Brain microvascular endothelial cell (primary cell): ENCODE results near the gene MDH2.
A peak's percentile ranks its signal among the peaks of the same experiment; 100 is the strongest.
"Not testable (repeated sequence)": the region's sequence is repeated elsewhere in the genome, so short reads cannot be mapped to it uniquely, and the experiment has no call there.

Experiments
- DNase-seq: peaks from one replicate; pipeline ENCODE4 v3.0.0-alpha.2; 2020
- H3K27ac ChIP-seq: fragments of 250-450 bp; sonication (Bioruptor Pico); 2 replicates; pipeline ENCODE4 v1.5.1; 2020; ENCODE audit warnings: mild to moderate bottlenecking, moderate library complexity
- H3K27me3 ChIP-seq: fragments of 250-450 bp; sonication (Bioruptor Pico); replicated peaks from 2 replicates; pipeline ENCODE4 v1.5.1; 2020; ENCODE audit warnings: mild to moderate bottlenecking
- H3K36me3 ChIP-seq: fragments of 250-450 bp; sonication (Bioruptor Pico); replicated peaks from 2 replicates; pipeline ENCODE4 v1.5.1; 2020; ENCODE audit warnings: mild to moderate bottlenecking
- H3K4me3 ChIP-seq: 2 replicates; pipeline ENCODE4 v1.5.1; 2011; ENCODE audit warnings: low read depth, mild to moderate bottlenecking, control low read depth, low read length, moderate library complexity
- in situ Hi-C: cut with HindIII; loops from 2 replicates; pipeline ENCODE4 v1.10.0; 2017; ENCODE audit warnings: low sequenced_read_pairs, low pct_ligation_motif_present
- TF ChIP-seq, protein P1 (sequence below): IDR thresholded peaks from 2 replicates; pipeline ENCODE4 v1.5.1; 2011; ENCODE audit warnings: low read depth, mild to moderate bottlenecking, moderate library complexity, low read length, control low read depth, inconsistent platforms; ENCODE audit errors: missing control alignments

Gene MDH2

DNA sequence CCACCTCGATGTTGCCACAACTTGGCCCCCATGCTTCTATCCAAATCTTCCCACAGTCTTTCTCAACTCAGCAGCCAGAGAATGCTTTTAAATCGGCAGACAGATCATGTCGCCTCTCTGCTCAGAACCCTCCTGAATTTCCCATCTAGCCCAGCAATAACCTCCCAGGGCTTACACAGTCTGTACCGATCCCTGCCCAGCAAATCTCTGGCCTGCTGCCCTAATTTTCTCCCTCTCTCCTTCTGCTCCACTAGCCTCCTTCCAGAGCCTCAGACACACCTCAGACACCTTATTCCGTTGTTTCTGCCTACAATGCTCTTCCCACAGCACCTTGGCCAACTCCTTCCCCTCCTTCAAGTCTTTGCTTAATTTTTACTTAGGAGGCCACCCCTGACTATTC is 32.3 kb downstream of the MDH2 start:
- H3K27me3 ChIP-seq = no peaks in the 10 kb centered on the region
- no peak overlapping the region for H3K4me3 ChIP-seq
- TF ChIP-seq, protein P1, sequence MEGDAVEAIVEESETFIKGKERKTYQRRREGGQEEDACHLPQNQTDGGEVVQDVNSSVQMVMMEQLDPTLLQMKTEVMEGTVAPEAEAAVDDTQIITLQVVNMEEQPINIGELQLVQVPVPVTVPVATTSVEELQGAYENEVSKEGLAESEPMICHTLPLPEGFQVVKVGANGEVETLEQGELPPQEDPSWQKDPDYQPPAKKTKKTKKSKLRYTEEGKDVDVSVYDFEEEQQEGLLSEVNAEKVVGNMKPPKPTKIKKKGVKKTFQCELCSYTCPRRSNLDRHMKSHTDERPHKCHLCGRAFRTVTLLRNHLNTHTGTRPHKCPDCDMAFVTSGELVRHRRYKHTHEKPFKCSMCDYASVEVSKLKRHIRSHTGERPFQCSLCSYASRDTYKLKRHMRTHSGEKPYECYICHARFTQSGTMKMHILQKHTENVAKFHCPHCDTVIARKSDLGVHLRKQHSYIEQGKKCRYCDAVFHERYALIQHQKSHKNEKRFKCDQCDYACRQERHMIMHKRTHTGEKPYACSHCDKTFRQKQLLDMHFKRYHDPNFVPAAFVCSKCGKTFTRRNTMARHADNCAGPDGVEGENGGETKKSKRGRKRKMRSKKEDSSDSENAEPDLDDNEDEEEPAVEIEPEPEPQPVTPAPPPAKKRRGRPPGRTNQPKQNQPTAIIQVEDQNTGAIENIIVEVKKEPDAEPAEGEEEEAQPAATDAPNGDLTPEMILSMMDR = no peak
- H3K27ac ChIP-seq = no peak overlapping the region
- DNase-seq = no peak
- in situ Hi-C loops = no loop called here
- no peaks in the 10 kb centered on the region for H3K36me3 ChIP-seq

DNA sequence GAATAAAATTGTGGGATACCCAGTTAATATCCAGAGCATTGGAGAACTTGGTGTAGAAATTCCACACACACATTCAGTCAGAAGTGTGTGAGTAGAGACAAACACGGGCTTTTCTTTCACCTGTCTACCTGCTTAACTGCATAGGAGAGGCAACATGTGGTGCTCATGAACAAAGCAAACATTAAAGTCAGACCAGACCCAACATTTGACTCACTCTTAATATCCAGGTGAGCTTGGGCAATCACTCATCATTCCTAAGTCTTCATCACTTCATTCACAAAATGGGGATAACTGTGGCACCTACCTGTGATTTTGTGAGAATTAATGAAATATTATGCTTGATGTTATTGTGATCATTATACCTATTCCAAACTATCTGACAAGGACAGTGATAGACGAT is 36.2 kb downstream of the MDH2 start:
- DNase-seq, H3K4me3 ChIP-seq, H3K27me3 ChIP-seq, in situ Hi-C loops, H3K27ac ChIP-seq, H3K36me3 ChIP-seq: not testable (repeated sequence)

- peak; percentile 14 for DNase-seq
- H3K36me3 ChIP-seq = no peaks in the 10 kb centered on the region
- H3K27me3 ChIP-seq = no peaks in the 10 kb centered on the region
- no peak overlapping the region for H3K27ac ChIP-seq
- TF ChIP-seq, protein P1 = no peak
- in situ Hi-C loops = no loop called here
- no peak overlapping the region for H3K4me3 ChIP-seq
Observed at GRCh38 chr7:76086070-76086469, 38.2 kb downstream of the MDH2 start.

DNA sequence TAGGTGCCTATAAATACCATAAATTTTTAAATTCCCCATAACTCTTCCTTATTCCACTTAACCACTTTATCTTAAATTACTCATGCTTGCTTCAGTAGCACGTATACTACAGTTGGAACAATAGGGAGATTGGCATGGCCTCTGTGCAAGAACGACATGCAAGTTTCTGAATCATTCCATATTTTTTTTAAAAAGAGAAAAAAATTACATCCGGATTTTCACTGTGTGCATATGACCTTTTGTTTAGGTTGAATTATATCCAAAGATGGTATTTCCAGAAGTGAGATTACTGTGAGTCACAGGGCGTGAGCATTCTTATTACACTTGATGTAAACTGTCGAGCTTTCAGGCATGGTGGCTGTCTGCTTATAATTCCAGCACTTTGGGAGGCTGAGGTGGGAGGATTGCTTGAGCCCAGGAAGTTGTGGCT is 39.5 kb downstream of the MDH2 start:
- H3K36me3 ChIP-seq, in situ Hi-C loops, H3K4me3 ChIP-seq, H3K27me3 ChIP-seq: not testable (repeated sequence)
- peak overlapping the region; percentile 90 for H3K27ac ChIP-seq
- peak; percentile 95 for DNase-seq

GRCh38 chr7:76089865-76090475 is 42.1 kb downstream of the MDH2 start:
- in situ Hi-C loops = no loop called here
- DNase-seq = no peak
- H3K4me3 ChIP-seq = no peak overlapping the region

GRCh38 chr7:76091506-76091905 is 43.6 kb downstream of the MDH2 start:
- in situ Hi-C loops = no loop called here
- no peaks in the 10 kb centered on the region for H3K27me3 ChIP-seq
- no peaks in the 10 kb centered on the region for H3K36me3 ChIP-seq
- no peak overlapping the region for H3K27ac ChIP-seq
- no peak overlapping the region for H3K4me3 ChIP-seq
- DNase-seq = no peak
- TF ChIP-seq, protein P1 = no peak

More at GRCh38 chr7:76089865-76090475, 42.1 kb downstream of the MDH2 start:
- no peaks in the 10 kb centered on the region for H3K36me3 ChIP-seq
- H3K27me3 ChIP-seq = no peaks in the 10 kb centered on the region
- H3K27ac ChIP-seq = no peak overlapping the region
- TF ChIP-seq, protein P1 = no peak

DNA sequence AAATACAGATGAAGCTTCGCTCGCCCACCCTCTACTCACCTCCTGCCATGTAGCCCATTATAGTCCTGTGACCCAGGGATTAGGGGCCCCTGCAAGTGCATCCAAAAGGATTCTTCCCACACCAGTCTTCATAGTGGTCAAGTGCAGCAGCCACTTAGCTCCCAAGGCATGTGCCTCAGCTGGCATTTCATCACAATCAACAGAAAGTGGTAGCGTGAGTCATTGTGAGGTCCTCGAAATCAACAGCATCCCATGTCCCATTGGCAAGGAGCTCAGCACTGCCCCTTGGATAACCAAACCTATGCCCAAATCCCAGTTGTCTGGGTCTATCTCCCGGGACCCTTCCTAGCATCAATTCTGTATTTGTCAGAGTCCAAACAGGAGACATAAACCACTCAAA is 45.6 kb downstream of the MDH2 start:
- in situ Hi-C loops, H3K27ac ChIP-seq, DNase-seq, H3K4me3 ChIP-seq, H3K36me3 ChIP-seq, H3K27me3 ChIP-seq: not testable (repeated sequence)

DNA sequence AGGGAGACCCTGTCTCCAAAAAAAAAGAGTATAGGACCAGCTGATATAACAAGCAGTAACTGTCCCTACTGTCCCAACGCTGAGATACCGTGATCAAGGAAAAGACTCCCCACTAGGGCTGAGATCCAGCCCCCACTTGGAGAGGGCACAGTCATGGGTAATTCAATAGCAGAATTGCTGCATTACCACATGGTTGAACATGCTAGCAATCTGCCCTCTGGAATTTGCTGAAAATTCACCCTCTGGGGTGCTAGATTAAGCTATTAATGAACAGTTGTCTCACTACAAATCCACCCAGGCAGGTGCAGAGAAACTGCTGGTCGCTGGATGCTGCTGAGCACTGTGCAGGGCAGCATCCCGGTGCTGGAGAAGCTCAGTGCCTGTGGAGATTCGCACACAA is 46.4 kb downstream of the MDH2 start:
- DNase-seq, H3K27ac ChIP-seq, in situ Hi-C loops, H3K27me3 ChIP-seq, H3K4me3 ChIP-seq, H3K36me3 ChIP-seq: not testable (repeated sequence)
